DND-41 (cell line): ENCODE measurements around the gene ATF6.

Source experiments
- EZH2 ChIP-seq: IDR thresholded peaks from 3 replicates; pipeline ENCODE4 v1.6.1; 2012; ENCODE audit warnings: borderline replicate concordance, low read depth, mild to moderate bottlenecking, moderate library complexity, low read length, inconsistent platforms; ENCODE audit not compliant: severe bottlenecking
- TF ChIP-seq, protein P1 (sequence below): IDR thresholded peaks from 2 replicates; pipeline ENCODE4 v1.5.1; 2012; ENCODE audit warnings: borderline replicate concordance, low read length, moderate library complexity, mild to moderate bottlenecking; ENCODE audit not compliant: poor library complexity, severe bottlenecking; ENCODE audit errors: extremely low read depth

DNA sequence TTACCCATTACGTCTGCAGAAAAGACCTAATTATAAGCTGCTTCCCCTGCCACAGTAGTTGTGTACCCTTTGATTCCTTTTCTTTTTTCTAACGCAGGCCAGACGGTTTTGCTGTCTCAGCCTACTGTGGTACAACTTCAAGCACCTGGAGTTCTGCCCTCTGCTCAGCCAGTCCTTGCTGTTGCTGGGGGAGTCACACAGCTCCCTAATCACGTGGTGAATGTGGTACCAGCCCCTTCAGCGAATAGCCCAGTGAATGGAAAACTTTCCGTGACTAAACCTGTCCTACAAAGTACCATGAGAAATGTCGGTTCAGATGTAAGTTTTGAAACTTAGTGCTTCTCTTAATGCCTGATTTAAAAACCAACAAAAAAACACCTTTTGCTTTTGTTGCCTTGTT, 35.8 kb downstream of the ATF6 start:
- TF ChIP-seq, protein P1, sequence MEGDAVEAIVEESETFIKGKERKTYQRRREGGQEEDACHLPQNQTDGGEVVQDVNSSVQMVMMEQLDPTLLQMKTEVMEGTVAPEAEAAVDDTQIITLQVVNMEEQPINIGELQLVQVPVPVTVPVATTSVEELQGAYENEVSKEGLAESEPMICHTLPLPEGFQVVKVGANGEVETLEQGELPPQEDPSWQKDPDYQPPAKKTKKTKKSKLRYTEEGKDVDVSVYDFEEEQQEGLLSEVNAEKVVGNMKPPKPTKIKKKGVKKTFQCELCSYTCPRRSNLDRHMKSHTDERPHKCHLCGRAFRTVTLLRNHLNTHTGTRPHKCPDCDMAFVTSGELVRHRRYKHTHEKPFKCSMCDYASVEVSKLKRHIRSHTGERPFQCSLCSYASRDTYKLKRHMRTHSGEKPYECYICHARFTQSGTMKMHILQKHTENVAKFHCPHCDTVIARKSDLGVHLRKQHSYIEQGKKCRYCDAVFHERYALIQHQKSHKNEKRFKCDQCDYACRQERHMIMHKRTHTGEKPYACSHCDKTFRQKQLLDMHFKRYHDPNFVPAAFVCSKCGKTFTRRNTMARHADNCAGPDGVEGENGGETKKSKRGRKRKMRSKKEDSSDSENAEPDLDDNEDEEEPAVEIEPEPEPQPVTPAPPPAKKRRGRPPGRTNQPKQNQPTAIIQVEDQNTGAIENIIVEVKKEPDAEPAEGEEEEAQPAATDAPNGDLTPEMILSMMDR, result no peak
- TF ChIP-seq EZH2, result no peak
